DND-41 (cell line): ENCODE data around the gene MTHFR.

Experiments used
- ATAC-seq: fragments of 200-7000 bp; cut with Tn5 transposase; 3 replicates; pipeline ENCODE4 v1.9.1; 2021; ENCODE audit warnings: low read depth; ENCODE audit not compliant: insufficient read depth
- DNase-seq: peaks from one replicate; pipeline ENCODE4 v3.0.0-alpha.2; 2020
- H2AFZ ChIP-seq: 2 replicates; pipeline ENCODE4 v1.6.0; 2012; ENCODE audit warnings: low read depth, low read length
- H3K27ac ChIP-seq: 2 replicates; pipeline ENCODE4 v1.5.1; 2012; ENCODE audit warnings: low read length, inconsistent platforms
- H3K27me3 ChIP-seq: fragments of 200-600 bp; sonication (generic); 2 replicates; pipeline ENCODE4 v1.6.0; 2012; ENCODE audit warnings: low read length, mild to moderate bottlenecking, inconsistent platforms; ENCODE audit not compliant: insufficient read depth, poor library complexity
- H3K36me3 ChIP-seq: 2 replicates; pipeline ENCODE4 v1.5.1; 2012; ENCODE audit warnings: low read length, inconsistent platforms; ENCODE audit not compliant: insufficient read depth
- H3K4me1 ChIP-seq: 2 replicates; pipeline ENCODE4 v1.5.1; 2012; ENCODE audit warnings: mild to moderate bottlenecking, low read length; ENCODE audit not compliant: insufficient read depth
- H3K4me2 ChIP-seq: 2 replicates; pipeline ENCODE4 v1.6.0; 2012; ENCODE audit warnings: mild to moderate bottlenecking, moderate library complexity, low read length, inconsistent platforms; ENCODE audit not compliant: insufficient read depth
- H3K4me3 ChIP-seq, 2 experiments: fragments of 200-600 bp in 1 of 2; shearing (Covaris generic) in 1 of 2; 2 replicates each; pipeline ENCODE4 v1.5.1; 2012 to 2016; ENCODE audit warnings: inconsistent platforms in 2 of 2, low read length in 2 of 2, mild to moderate bottlenecking in 2 of 2, low read depth in 1 of 2, moderate library complexity in 1 of 2
- H3K79me2 ChIP-seq: 2 replicates; pipeline ENCODE4 v1.6.0; 2012; ENCODE audit warnings: low read length, inconsistent platforms; ENCODE audit not compliant: insufficient read depth
- H3K9ac ChIP-seq: 2 replicates; pipeline ENCODE4 v1.6.0; 2012; ENCODE audit warnings: low read depth, mild to moderate bottlenecking, inconsistent platforms, low read length, moderate library complexity
- H3K9me3 ChIP-seq: 2 replicates; pipeline ENCODE4 v1.5.1; 2012; ENCODE audit warnings: low read length, moderate library complexity, mild to moderate bottlenecking, inconsistent platforms; ENCODE audit not compliant: insufficient read depth, severe bottlenecking
- H4K20me1 ChIP-seq: 2 replicates; pipeline ENCODE4 v1.6.0; 2012; ENCODE audit warnings: low read length; ENCODE audit not compliant: insufficient read depth
- EZH2 ChIP-seq: IDR thresholded peaks from 3 replicates; pipeline ENCODE4 v1.6.1; 2012; ENCODE audit warnings: borderline replicate concordance, low read depth, mild to moderate bottlenecking, moderate library complexity, low read length, inconsistent platforms; ENCODE audit not compliant: severe bottlenecking
- TF ChIP-seq, protein P1 (sequence below): IDR thresholded peaks from 2 replicates; pipeline ENCODE4 v1.5.1; 2012; ENCODE audit warnings: borderline replicate concordance, low read length, moderate library complexity, mild to moderate bottlenecking; ENCODE audit not compliant: poor library complexity, severe bottlenecking; ENCODE audit errors: extremely low read depth

The MTHFR gene

GRCh38 chr1:11778844-11779623 lies 26.7 kb downstream of the MTHFR start:
- Histone ChIP-seq H4K20me1 (no peaks in the 10 kb centered on the region), H3K27ac (no peak overlapping the region), H3K36me3 (no peaks in the 10 kb centered on the region), H3K9ac (no peak overlapping the region), H2AFZ (no peak overlapping the region), H3K4me2 (no peak overlapping the region), H3K9me3 (no peaks in the 10 kb centered on the region), H3K79me2 (no peaks in the 10 kb centered on the region), H3K27me3 (no peaks in the 10 kb centered on the region), H3K4me1 (no peaks in the 10 kb centered on the region), H3K4me3 (no peak overlapping the region)
- TF ChIP-seq, protein P1, sequence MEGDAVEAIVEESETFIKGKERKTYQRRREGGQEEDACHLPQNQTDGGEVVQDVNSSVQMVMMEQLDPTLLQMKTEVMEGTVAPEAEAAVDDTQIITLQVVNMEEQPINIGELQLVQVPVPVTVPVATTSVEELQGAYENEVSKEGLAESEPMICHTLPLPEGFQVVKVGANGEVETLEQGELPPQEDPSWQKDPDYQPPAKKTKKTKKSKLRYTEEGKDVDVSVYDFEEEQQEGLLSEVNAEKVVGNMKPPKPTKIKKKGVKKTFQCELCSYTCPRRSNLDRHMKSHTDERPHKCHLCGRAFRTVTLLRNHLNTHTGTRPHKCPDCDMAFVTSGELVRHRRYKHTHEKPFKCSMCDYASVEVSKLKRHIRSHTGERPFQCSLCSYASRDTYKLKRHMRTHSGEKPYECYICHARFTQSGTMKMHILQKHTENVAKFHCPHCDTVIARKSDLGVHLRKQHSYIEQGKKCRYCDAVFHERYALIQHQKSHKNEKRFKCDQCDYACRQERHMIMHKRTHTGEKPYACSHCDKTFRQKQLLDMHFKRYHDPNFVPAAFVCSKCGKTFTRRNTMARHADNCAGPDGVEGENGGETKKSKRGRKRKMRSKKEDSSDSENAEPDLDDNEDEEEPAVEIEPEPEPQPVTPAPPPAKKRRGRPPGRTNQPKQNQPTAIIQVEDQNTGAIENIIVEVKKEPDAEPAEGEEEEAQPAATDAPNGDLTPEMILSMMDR = no peak
- TF ChIP-seq EZH2 = no peak
- no peak for DNase-seq
- no peak for ATAC-seq

DNA sequence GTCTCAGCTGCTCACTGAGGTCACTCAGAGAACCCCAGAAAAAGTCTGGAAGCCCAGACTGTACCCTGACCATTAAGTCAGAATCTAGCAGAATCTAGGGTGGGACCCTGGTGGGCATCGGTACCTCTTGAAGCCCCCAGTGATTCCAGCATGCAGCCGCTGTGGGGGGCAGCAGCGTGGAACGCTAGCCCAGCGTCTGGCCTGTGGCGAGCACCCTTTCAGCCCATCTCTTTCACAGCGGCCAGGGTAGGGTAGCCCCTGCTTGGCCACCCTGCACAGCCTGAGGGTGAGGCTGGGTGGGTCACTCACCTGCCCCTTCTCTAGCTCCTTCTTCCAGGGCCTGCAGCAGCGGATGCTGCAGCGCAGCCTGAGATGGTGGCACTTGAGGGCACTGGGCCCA lies 27.4 kb downstream of the MTHFR start:
- no peaks in the 10 kb centered on the region for H4K20me1 ChIP-seq
- H3K27me3 ChIP-seq = no peaks in the 10 kb centered on the region
- ATAC-seq (no peak), DNase-seq (no peak)
- no peak overlapping the region for H3K27ac ChIP-seq
- H3K4me1 ChIP-seq = no peaks in the 10 kb centered on the region
- no peak overlapping the region for H3K4me2 ChIP-seq
- no peaks in the 10 kb centered on the region for H3K79me2 ChIP-seq
- H3K9ac ChIP-seq = no peak overlapping the region
- H3K9me3 ChIP-seq = no peaks in the 10 kb centered on the region
- no peak overlapping the region for H3K4me3 ChIP-seq
- no peak overlapping the region for H2AFZ ChIP-seq
- TF ChIP-seq, protein P1 = no peak
- TF ChIP-seq EZH2 = no peak
- no peaks in the 10 kb centered on the region for H3K36me3 ChIP-seq

DNA sequence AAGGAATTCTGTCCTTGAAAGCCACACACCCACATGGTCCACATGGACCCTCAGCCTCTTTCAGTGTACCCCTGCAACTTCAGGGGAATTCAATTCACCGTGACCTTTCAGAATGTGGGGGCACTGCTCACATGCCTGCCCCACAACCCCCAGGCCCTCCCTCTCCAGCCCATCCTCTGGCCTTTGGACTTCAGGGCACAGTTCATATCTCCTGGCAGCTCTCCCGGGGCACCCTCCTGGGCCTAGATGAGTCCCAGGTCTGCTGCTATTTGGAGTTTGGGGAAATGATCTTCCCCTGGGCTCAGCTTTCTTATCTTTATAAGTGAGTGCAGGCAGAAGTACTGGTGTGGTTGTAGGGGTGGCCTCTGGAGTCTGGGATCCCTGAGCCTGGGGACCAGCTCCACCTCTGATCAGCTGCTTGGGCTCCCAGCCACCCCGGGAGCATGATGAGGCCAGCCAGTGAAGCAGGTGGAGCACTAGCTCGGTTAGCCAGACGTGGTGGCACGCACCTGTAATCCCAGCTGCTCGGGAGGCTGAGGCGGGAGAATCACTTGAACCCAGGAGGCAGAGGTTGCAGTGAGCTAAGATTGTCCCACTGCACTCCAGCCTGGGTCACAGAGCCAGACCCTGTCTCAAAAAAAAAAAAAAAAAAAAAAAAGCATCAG lies 28.0 kb downstream of the MTHFR start:
- DNase-seq (no peak), ATAC-seq (no peak)
- no peak for TF ChIP-seq EZH2
- TF ChIP-seq, protein P1 = no peak
- Histone ChIP-seq H4K20me1 (no peaks in the 10 kb centered on the region), H3K4me2 (no peak overlapping the region), H3K27ac (no peak overlapping the region), H3K36me3 (no peaks in the 10 kb centered on the region), H3K9ac (no peak overlapping the region), H3K9me3 (no peaks in the 10 kb centered on the region), H3K4me1 (no peaks in the 10 kb centered on the region), H3K27me3 (no peaks in the 10 kb centered on the region), H3K79me2 (no peaks in the 10 kb centered on the region), H2AFZ (no peak overlapping the region), H3K4me3 (no peak overlapping the region)
